Glomerular visceral epithelial cell (primary cell): ENCODE measurements around the gene SLC39A11.

Experiments used
- DNase-seq: peaks from one replicate; pipeline ENCODE4 v3.0.0-alpha.2; 2016; ENCODE audit errors: extremely low spot score

SLC39A11 gene

DNA sequence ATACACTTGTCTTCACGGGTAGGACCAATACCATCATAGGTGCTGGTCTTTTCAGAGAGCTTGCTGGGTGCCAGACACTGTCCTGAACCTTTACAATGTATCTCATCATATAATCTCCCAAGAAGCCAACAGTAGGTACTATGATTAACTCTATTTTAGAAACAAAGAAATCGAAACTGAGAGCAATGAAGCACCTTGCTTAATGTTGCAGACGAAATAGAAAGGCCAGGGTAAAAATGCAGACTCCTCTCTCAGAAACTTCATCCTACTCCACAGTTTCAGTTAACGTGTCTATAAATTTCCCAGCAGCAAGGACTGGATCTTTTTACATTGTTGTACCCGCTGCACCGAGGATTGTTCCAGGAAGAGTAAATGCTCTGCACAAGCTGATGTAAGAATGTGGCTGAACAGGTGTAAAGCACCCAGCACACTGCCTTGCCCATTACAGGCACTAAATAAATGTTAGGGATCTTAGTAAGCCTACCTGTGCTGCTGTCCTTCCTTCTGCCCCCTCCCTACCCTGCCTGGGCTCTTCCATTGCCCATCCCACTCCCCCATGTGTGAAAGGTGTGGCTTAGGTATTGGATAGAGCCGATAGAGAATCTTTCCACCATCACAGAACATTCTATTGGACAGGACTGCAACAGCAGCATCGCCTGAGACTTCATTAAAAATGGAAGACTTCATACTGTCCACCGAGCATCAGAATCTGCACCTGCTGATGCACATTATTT is 495.0 kb downstream of the SLC39A11 start:
- DNase-seq, result no peak
